VCaP (cell line): ENCODE results near the gene DNMT3A.
A peak's percentile ranks its signal among the peaks of the same experiment; 100 is the strongest.

Experiments used
- H3K27ac ChIP-seq: fragments of 450-650 bp; 2 replicates; pipeline ENCODE4 v1.5.1; 2017
- CTCF ChIP-seq: fragments of 450-650 bp; conservative IDR thresholded peaks from 2 replicates; pipeline ENCODE4 v1.5.1; 2017; ENCODE audit warnings: mild to moderate bottlenecking, moderate library complexity

DNMT3A gene

GRCh38 chr2:25286025-25286400 lies 55.7 kb downstream of the DNMT3A start:
- TF ChIP-seq CTCF = no peak
- no peak overlapping the region for H3K27ac ChIP-seq

GRCh38 chr2:25285265-25286024 lies 56.3 kb downstream of the DNMT3A start:
- TF ChIP-seq CTCF = no peak
- no peak overlapping the region for H3K27ac ChIP-seq

GRCh38 chr2:25284756-25285155 lies 57.0 kb downstream of the DNMT3A start:
- no peak for TF ChIP-seq CTCF
- H3K27ac ChIP-seq = no peak overlapping the region

GRCh38 chr2:25283921-25284320 lies 57.8 kb downstream of the DNMT3A start:
- no peak overlapping the region for H3K27ac ChIP-seq

GRCh38 chr2:25281941-25282340 lies 59.8 kb downstream of the DNMT3A start:
- H3K27ac ChIP-seq = peak overlapping the region; percentile 60
- no peak for TF ChIP-seq CTCF

More at GRCh38 chr2:25283921-25284320, 57.8 kb downstream of the DNMT3A start:
- no peak for TF ChIP-seq CTCF

- no peak for TF ChIP-seq CTCF
- peak overlapping the region; percentile 60 for H3K27ac ChIP-seq
These were observed 60.2 kb downstream of the DNMT3A start for GRCh38 chr2:25281522-25281921.

GRCh38 chr2:25280051-25280687 lies 61.6 kb downstream of the DNMT3A start:
- H3K27ac ChIP-seq = no peak overlapping the region; the same call in 1 of the 2 replicates
- TF ChIP-seq CTCF = no peak
